ENCODE data around the gene PLCB2.

Gene PLCB2

DNA sequence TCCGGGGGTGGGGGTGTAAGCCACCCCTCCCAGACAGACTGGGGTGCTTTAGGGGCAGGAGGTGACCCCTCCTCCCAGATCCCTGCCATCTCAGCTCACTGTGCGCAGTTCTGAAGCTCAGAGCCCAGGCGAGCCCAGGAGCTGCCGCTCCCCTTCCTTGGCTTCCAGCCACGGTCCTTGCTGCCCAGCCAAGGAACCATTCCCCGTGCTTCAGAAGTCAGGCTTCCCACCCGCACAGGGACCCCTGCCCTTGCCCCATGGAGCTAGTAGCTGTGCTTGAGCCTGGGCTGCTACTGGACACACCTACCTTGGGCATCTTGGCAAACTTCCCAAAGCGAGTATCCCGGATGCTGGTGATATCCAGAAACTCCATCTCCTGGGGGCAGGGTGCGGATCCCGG is 4.8 kb downstream of the PLCB2 start:
- no peak for DNase-seq (ENCODE audit: low read depth)
- TF ChIP-seq, protein P1, sequence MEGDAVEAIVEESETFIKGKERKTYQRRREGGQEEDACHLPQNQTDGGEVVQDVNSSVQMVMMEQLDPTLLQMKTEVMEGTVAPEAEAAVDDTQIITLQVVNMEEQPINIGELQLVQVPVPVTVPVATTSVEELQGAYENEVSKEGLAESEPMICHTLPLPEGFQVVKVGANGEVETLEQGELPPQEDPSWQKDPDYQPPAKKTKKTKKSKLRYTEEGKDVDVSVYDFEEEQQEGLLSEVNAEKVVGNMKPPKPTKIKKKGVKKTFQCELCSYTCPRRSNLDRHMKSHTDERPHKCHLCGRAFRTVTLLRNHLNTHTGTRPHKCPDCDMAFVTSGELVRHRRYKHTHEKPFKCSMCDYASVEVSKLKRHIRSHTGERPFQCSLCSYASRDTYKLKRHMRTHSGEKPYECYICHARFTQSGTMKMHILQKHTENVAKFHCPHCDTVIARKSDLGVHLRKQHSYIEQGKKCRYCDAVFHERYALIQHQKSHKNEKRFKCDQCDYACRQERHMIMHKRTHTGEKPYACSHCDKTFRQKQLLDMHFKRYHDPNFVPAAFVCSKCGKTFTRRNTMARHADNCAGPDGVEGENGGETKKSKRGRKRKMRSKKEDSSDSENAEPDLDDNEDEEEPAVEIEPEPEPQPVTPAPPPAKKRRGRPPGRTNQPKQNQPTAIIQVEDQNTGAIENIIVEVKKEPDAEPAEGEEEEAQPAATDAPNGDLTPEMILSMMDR (IDR thresholded peaks at IDR 0.05; ENCODE audit: insufficient read depth, low read depth, low read length, missing control alignments), result no peak

DNA sequence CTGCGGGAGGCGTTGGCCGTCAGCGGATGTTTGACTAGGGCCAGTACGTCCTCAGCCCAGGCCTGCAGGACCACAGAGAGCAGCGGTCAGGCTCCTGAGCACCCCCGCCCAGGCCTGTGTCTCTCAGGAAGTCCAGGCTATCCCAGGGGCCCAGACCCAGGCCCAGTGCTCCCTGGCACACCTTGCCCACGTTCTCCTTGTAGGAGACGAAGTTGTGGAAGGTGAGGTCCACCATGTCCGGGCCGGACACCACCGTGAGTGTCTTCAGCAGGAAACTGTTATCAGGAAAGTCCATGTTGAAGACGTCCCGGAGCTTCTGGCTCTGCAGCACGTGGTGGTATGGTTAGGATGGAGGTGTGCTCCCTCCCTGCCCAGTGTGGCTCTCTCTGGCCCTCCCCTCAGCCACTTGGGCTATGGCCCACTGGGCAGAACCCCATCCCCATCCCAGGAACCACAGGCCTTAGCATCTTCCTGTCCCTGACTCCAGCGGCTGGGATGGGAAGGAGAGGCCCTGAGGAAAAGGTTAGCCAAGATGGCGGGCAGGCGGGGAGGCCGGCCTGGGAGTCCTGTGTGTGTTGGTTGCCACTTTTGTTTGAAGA is 5.3 kb downstream of the PLCB2 start:
- no peak for DNase-seq (ENCODE audit: low read depth)
- TF ChIP-seq, protein P1 (IDR thresholded peaks at IDR 0.05; ENCODE audit: insufficient read depth, low read depth, low read length, missing control alignments), result no peak
- H3K4me3 ChIP-seq (ENCODE audit: low read length), result no peak overlapping the region

More for the DNA sequence above, 4.8 kb downstream of the PLCB2 start:
- H3K4me3 ChIP-seq (ENCODE audit: low read length), result no peak overlapping the region

DNA sequence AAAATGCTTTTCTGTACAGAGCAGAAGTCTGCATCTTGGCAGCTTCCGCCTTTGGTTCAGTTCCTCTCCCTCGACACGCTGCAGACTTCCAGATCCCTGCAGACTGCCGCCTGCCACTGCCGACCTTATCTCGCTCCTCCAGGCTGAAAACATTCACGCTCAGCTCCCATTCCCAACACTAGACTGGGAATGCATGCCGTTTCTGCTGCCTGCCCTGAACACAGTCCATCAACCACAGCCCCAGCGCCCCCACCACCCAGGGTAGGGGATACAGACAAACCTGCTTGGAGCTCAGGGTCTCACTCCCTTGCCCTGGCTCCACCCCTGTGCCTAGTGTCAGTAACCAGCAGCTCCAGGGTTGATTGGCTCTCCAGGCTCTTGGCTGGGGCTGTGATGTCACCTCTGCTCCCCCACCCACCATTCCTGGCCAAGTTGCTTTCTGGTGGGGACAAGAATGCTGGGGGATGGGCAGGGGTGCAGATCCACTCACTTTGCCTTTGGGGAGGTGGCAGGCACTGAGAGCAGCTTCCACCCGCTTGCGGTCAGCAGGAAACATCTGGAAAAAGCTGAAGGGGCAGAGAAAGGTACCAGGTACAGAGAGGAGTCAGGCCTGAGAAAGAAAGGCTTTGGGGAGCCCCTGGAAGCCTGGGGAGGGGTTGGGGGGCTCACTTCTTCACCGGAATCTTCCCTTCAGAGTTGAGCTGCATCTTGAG is 6.1 kb downstream of the PLCB2 start:
- TF ChIP-seq, protein P1 (IDR thresholded peaks at IDR 0.05; ENCODE audit: insufficient read depth, low read depth, low read length, missing control alignments), result no peak
- no peak for DNase-seq (ENCODE audit: low read depth)

DNA sequence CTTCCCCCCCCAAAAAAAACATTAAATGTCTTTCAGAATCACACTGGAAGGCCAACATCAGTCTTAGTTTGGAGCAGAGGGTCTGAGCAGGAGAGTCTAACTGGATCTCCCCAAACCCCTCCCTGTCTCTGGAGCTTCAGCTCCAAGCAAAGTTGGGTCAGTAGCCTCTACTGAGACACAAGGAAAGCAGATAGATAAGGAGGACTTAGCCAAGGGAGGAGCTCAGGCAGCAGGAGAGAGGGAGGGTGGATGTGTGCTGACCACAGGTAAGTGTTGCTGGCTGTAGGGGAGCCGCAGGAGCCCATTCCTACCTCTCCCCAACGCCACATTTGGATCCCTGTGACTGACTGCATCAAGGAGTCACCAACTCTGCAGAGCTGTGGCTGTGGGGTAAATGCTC is 7.0 kb downstream of the PLCB2 start:
- DNase-seq (ENCODE audit: low read depth), result no peak
- TF ChIP-seq, protein P1 (IDR thresholded peaks at IDR 0.05; ENCODE audit: insufficient read depth, low read depth, low read length, missing control alignments), result no peak
- H3K4me3 ChIP-seq (ENCODE audit: low read length), result no peak overlapping the region

More for the DNA sequence above, 6.1 kb downstream of the PLCB2 start:
- no peak overlapping the region for H3K4me3 ChIP-seq (ENCODE audit: low read length)

DNA sequence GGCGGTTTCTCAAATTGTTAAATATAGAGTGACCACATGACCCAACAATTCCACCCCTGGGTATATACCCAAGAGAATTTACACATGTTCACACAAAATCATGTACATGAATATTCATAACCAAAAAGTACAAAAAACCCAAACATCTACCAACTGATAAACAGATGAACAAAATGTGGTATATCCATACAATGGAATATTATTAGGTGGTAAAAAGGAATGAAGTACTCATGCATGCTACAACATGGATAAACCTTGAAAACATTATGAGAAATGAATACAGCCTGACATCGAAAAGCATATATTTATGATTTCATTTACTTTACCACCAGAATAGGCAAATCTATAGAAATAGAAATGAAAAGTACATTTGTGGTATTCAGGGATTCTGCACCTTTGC is 7.4 kb downstream of the PLCB2 start:
- TF ChIP-seq, protein P1 (IDR thresholded peaks at IDR 0.05; ENCODE audit: insufficient read depth, low read depth, low read length, missing control alignments), result no peak
- no peak overlapping the region for H3K4me3 ChIP-seq (ENCODE audit: low read length)
- DNase-seq (ENCODE audit: low read depth), result no peak

DNA sequence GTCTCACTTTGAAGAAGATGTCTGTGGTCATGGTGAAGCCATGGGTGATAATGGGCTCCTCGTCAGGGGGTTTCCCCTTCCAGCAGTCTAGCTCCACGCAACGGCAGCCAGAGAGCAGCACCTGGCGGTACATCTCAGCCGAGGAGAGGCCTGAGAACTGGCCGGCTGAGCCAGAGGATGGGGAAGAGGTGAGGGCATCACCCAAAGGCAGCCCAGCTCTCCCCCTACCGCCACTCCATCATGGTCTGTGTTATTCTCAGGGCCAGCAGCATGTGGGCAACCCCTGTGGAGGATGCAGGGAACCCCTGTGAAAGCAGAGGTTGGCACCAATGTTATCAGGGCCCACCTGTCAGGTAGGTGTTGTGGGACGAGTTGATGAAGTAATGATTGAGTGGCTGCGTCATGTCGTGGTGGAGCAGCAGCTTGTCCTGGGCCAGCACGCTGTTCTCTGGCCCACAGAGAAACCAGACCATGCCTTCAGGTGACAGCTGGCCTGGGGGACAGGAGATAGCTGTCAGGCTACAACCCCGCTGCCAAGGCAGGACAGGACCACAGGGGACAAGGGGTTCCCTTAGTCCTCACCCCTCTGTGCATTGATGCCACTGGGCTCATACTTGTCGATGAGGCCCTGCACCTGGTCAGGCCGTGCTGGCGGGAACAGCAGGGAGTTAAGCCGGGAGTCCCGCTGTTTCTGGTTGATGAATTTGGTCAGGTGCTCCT is 9.4 kb downstream of the PLCB2 start:
- TF ChIP-seq, protein P1 (IDR thresholded peaks at IDR 0.05; ENCODE audit: insufficient read depth, low read depth, low read length, missing control alignments), result no peak
- no peak for DNase-seq (ENCODE audit: low read depth)
- no peak overlapping the region for H3K4me3 ChIP-seq (ENCODE audit: low read length)
